Measurements from ENCODE around the gene GRIP1.

GRIP1 gene

DNA sequence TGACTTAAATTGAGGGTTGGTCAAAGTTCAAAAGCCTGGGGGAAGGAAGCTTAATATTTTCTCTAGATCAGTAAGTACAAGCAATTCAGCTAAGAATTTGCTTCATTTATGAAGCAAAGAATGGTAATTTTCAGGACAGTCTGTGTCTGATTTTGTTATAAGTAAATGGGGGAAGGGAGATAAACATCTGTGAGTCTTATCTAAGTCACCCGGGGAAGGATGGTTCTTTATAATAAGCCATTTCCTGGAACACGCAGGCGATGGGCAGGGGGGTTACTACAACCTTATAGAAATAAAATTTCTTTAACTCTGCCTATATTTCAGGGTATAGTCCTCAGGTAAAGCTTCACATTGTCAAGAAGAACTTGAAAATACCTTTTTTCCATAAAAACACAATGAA is 333.7 kb downstream of the GRIP1 start:
- TF ChIP-seq, protein P1, sequence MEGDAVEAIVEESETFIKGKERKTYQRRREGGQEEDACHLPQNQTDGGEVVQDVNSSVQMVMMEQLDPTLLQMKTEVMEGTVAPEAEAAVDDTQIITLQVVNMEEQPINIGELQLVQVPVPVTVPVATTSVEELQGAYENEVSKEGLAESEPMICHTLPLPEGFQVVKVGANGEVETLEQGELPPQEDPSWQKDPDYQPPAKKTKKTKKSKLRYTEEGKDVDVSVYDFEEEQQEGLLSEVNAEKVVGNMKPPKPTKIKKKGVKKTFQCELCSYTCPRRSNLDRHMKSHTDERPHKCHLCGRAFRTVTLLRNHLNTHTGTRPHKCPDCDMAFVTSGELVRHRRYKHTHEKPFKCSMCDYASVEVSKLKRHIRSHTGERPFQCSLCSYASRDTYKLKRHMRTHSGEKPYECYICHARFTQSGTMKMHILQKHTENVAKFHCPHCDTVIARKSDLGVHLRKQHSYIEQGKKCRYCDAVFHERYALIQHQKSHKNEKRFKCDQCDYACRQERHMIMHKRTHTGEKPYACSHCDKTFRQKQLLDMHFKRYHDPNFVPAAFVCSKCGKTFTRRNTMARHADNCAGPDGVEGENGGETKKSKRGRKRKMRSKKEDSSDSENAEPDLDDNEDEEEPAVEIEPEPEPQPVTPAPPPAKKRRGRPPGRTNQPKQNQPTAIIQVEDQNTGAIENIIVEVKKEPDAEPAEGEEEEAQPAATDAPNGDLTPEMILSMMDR (IDR thresholded peaks at IDR 0.05; ENCODE audit: low read depth, low read length), result no peak
- H3K4me3 ChIP-seq (ENCODE audit: low read depth, low read length), result no peak overlapping the region

DNA sequence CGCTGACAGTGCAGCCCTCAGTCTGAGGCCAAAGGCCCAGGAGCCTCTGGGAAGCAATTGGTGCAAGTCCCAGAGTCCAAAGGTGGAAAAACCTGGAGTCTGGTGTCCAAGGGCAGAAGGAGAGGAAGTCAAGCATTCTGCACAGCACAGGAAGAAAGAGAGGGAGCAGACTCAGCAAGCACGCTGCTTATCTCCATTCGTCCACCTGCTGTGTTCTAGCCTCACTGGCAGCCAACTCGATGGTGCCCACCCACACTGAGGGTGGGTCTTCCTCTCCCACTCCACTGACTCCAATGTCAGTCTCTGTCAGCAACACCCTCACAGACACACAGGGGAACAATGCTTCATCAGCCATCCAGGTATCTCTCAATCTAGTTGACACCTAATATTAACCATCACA is 337.8 kb downstream of the GRIP1 start:
- TF ChIP-seq, protein P1 (IDR thresholded peaks at IDR 0.05; ENCODE audit: low read depth, low read length), result no peak
- no peak overlapping the region for H3K4me3 ChIP-seq (ENCODE audit: low read depth, low read length)

DNA sequence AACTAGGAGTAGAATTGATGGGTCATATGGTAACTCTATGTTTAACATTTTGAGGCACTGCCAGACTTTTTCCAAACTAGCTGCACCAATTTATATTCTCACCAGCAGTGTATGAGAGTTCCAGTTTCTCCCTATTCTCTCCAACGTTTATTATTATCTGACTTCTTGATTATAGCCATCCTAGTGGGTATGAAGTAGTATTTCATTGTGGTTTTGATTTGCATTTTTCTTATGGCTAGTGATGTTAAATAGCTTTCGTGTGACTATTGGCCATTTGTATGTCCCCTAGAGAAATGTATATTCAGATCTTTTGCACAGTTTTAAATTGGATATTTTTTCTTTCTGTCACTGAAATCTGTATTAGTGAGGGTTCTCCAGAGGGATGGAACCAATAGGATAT is 338.7 kb downstream of the GRIP1 start:
- TF ChIP-seq, protein P1 (IDR thresholded peaks at IDR 0.05; ENCODE audit: low read depth, low read length), result no peak
- no peak overlapping the region for H3K4me3 ChIP-seq (ENCODE audit: low read depth, low read length)

DNA sequence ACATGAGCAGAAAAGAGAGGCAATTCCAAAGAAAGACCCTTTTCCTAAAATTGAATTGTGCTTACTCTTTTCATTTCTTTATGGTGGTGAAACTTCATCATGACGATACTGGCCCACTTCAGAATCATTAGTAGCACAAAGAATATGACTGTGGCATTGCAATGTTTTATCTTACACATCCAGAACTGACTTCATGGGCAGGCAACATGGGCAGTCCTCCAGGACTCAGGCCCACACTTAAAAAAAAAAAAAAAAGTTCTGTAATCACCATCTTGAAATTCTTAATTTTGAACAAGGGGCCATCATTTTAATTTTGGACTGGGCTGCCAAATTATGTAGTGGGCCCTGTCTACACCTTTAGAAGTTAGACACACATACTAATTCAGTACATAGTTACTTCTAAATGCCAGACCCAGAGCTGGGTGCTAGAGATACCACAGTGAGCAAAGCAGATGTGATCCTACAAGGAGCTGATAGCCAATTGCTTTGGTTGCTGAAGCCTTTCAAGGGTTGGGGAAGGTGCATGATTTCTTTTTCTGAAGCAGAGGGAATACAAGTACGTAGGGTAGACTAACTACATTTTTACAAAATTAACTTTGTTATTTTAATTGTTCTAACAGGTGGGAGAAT is 341.4 kb downstream of the GRIP1 start:
- H3K4me3 ChIP-seq (ENCODE audit: low read depth, low read length), result no peak overlapping the region
- TF ChIP-seq, protein P1 (IDR thresholded peaks at IDR 0.05; ENCODE audit: low read depth, low read length), result no peak

DNA sequence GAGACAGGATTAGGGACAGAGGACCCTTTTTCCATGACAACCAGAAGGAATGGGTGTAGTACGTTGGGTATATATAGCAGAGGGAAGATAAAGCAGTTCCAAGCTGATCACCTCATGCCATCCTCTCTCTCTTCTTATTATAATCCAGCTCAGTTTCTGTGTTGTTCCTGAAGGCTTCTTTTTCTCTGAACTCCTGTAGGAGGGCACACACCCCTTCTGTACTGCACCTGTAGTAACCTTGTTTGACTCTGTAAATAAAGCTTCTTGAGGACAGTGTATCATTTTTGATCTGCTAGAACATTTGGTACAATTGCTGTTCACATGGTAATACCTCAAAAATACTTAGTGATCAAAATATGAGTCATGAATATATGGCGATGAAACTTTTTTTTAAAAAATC is 343.1 kb downstream of the GRIP1 start:
- no peak overlapping the region for H3K4me3 ChIP-seq (ENCODE audit: low read depth, low read length)
- TF ChIP-seq, protein P1 (IDR thresholded peaks at IDR 0.05; ENCODE audit: low read depth, low read length), result no peak

DNA sequence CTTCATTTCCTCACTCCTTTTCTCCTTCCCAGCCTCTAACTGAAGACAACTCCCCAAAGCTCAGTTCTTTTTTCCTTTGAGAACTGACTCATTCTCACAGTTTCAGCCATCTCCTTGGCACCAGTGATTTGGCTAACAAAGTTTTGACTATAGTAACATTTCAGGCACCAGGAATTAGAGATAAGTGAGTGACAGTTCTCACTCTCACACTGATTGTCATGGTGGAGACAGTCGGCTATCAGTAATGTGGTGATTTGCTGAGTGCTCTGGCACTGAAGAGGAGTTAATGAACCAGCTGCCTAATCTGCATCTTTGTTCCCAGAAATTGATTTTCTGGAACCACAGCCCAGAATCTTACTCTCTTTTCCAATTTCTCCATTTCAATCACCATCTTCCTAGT is 347.1 kb downstream of the GRIP1 start:
- TF ChIP-seq, protein P1 (IDR thresholded peaks at IDR 0.05; ENCODE audit: low read depth, low read length), result no peak
- H3K4me3 ChIP-seq (ENCODE audit: low read depth, low read length), result no peak overlapping the region

DNA sequence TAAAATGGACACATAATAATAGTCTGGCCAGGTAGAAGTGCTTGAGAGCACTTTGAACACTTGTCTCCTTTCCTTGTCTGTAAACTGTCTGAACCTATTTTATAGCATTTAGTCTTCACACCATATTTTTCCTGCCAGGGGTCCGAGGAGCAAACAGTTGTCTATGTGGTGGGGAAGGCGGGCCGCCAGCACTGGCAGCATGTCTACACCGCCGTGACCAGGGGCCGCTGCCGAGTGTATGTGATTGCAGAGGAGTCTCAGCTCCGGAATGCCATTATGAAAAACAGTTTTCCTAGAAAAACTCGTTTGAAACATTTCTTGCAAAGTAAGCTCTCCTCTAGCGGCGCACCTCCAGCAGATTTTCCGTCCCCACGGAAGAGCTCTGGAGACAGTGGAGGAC is 347.9 kb downstream of the GRIP1 start:
- TF ChIP-seq, protein P1 (IDR thresholded peaks at IDR 0.05; ENCODE audit: low read depth, low read length), result no peak
- H3K4me3 ChIP-seq (ENCODE audit: low read depth, low read length), result no peak overlapping the region
